Osteoblast (primary cell): ENCODE data around the gene ARHGAP10. TPM values are rescaled to one million over a fixed set of nuclear protein-coding genes. Genes with fewer than 3 reads are reported as not detected.

Source experiments
- DNase-seq: peaks from one replicate; pipeline ENCODE4 v3.0.0; 2011; ENCODE audit warnings: low spot score, mixed read lengths; ENCODE audit not compliant: insufficient read length; ENCODE audit errors: missing footprints
- H2AFZ ChIP-seq: 2 replicates; pipeline ENCODE4 v1.6.0; 2011; ENCODE audit warnings: mild to moderate bottlenecking, low read length
- H3K27ac ChIP-seq: 2 replicates; pipeline ENCODE4 v1.5.1; 2011; ENCODE audit warnings: mild to moderate bottlenecking, low read depth, low read length, moderate library complexity
- H3K27me3 ChIP-seq: 2 replicates; pipeline ENCODE4 v1.6.0; 2012; ENCODE audit warnings: mild to moderate bottlenecking, control low read depth, inconsistent platforms, low read length, moderate library complexity; ENCODE audit not compliant: insufficient read depth
- H3K36me3 ChIP-seq: 2 replicates; pipeline ENCODE4 v1.5.1; 2011; ENCODE audit warnings: mild to moderate bottlenecking, low read length, control low read depth, moderate library complexity; ENCODE audit not compliant: insufficient read depth
- H3K4me1 ChIP-seq: 2 replicates; pipeline ENCODE4 v1.5.1; 2011; ENCODE audit warnings: mild to moderate bottlenecking, low read length, control low read depth, moderate library complexity; ENCODE audit not compliant: insufficient read depth
- H3K4me2 ChIP-seq: 2 replicates; pipeline ENCODE4 v1.6.0; 2011; ENCODE audit warnings: mild to moderate bottlenecking, low read length; ENCODE audit not compliant: insufficient read depth
- H3K4me3 ChIP-seq: fragments of 200-600 bp; sonication (generic); 3 replicates; pipeline ENCODE4 v1.5.1; 2012; ENCODE audit warnings: mild to moderate bottlenecking, low read length, inconsistent platforms; ENCODE audit not compliant: insufficient read depth
- H3K79me2 ChIP-seq: 2 replicates; pipeline ENCODE4 v1.6.0; 2012; ENCODE audit warnings: mild to moderate bottlenecking, low read length, control low read depth, inconsistent platforms; ENCODE audit not compliant: insufficient read depth
- H3K9me3 ChIP-seq: 2 replicates; pipeline ENCODE4 v1.5.1; 2011; ENCODE audit warnings: low read depth, low read length, control low read depth
- H4K20me1 ChIP-seq: 2 replicates; pipeline ENCODE4 v1.6.0; 2012; ENCODE audit warnings: mild to moderate bottlenecking, low read length, control low read depth; ENCODE audit not compliant: insufficient read depth
- CTCF ChIP-seq: IDR thresholded peaks from 2 replicates; pipeline ENCODE4 v1.5.1; 2011; ENCODE audit warnings: mild to moderate bottlenecking, low read depth, low read length, moderate library complexity; ENCODE audit errors: extremely low read depth
- total RNA-seq: library from RNA; depleted of rRNA; stranded (reverse); fragments of >200 nt; gene quantifications from 2 replicates; pipeline ENCODE4 v1.2.3, GENCODE V29; 2012

Gene ARHGAP10
- total RNA-seq, 1 donor, result 31.5 TPM

DNA sequence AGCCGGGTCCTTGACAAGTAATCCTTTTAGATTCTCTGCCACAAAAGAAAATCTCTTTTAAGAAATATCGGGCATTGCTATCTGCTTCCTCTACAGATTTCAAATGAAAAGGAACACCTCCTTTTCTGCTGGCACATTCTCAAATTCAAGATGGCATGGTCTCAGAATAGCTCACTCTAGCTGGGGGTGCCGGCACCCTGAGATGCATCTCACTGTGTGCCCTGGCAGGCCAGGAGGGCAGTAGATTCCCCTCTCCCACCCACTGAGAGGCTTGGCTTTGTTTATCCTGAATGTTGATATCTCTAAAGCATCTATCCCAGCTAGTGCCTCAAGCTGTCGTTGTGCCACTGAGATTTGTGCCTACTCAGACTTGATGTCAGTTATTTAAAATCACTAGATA is 319.5 kb downstream of the ARHGAP10 start:
- Histone ChIP-seq H3K27ac (no peak overlapping the region), H3K4me2 (no peak overlapping the region), H3K4me3 (no peak overlapping the region), H3K27me3 (no peaks in the 10 kb centered on the region), H3K9me3 (no peaks in the 10 kb centered on the region), H3K79me2 (no peaks in the 10 kb centered on the region), H3K36me3 (no peaks in the 10 kb centered on the region), H2AFZ (no peak overlapping the region), H3K4me1 (no peaks in the 10 kb centered on the region), H4K20me1 (no peaks in the 10 kb centered on the region)
- DNase-seq, result no peak
- no peak for TF ChIP-seq CTCF

DNA sequence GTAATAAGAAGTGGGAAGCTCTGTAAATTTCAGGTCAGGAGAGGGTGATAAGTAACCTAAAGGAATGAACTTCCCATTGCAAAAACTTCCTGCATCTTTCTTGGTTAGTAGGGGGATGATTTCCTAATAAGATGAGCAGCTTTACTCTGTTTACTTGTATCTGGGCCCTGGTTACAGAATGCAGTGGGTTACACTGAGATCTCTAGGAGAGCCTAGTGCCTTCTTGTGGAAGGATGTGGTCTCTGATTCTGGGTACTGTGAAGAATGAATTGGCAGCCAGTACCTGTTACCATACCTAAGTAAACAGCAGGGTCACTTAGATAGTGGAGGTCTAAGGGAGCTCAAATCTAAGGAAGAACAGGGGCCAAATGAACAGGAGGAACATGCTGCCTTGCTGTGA is 320.6 kb downstream of the ARHGAP10 start:
- H3K79me2 ChIP-seq, result peaks cover 1% of the 10 kb centered on the region
- no peaks in the 10 kb centered on the region for H3K36me3 ChIP-seq
- no peak for DNase-seq
- no peaks in the 10 kb centered on the region for H3K9me3 ChIP-seq
- no peak overlapping the region for H3K27ac ChIP-seq
- no peak for TF ChIP-seq CTCF
- H3K4me1 ChIP-seq, result peaks cover 3% of the 10 kb centered on the region
- no peak overlapping the region for H2AFZ ChIP-seq
- no peaks in the 10 kb centered on the region for H3K27me3 ChIP-seq
- peaks cover 10% of the 10 kb centered on the region for H4K20me1 ChIP-seq
- no peak overlapping the region for H3K4me3 ChIP-seq
- no peak overlapping the region for H3K4me2 ChIP-seq

GRCh38 chr4:148053298-148054003 is 321.6 kb downstream of the ARHGAP10 start:
- Histone ChIP-seq H3K27ac (no peak overlapping the region), H3K4me3 (no peak overlapping the region)
- DNase-seq, result no peak

More at GRCh38 chr4:148053298-148054003, 321.6 kb downstream of the ARHGAP10 start:
- no peak for TF ChIP-seq CTCF
- Histone ChIP-seq H4K20me1 (peaks cover 14% of the 10 kb centered on the region), H3K79me2 (peaks cover 4% of the 10 kb centered on the region), H2AFZ (no peak overlapping the region), H3K27me3 (no peaks in the 10 kb centered on the region), H3K4me1 (peaks cover 3% of the 10 kb centered on the region), H3K36me3 (no peaks in the 10 kb centered on the region), H3K4me2 (no peak overlapping the region), H3K9me3 (no peaks in the 10 kb centered on the region)
